GM23338 (cell line): ENCODE results near the gene ABCA7. TPM values are rescaled to one million over a fixed set of nuclear protein-coding genes. Genes with fewer than 3 reads are reported as not detected.

Source experiments
- ATAC-seq: fragments of 200-7000 bp; cut with Tn5 transposase; 3 replicates; pipeline ENCODE4 v1.9.1; 2020
- DNase-seq: peaks from one replicate; pipeline ENCODE4 v3.0.0-alpha.2; 2015; ENCODE audit warnings: low spot score
- H2AFZ ChIP-seq: fragments of 200-600 bp; sonication (generic); 2 replicates; pipeline ENCODE4 v1.8.0; 2016; ENCODE audit warnings: antibody characterized with exemption, mild to moderate bottlenecking, moderate library complexity
- H3F3A ChIP-seq: fragments of 200-600 bp; sonication (generic); replicated peaks from 2 replicates; pipeline ENCODE4 v1.8.0; 2017; ENCODE audit warnings: antibody characterized with exemption, mixed run types, low read depth
- H3K27ac ChIP-seq: fragments of 200-600 bp; sonication (generic); 2 replicates; pipeline ENCODE4 v1.6.1; 2016; ENCODE audit warnings: low read depth
- H3K27me3 ChIP-seq: fragments of 200-600 bp; sonication (generic); 2 replicates; pipeline ENCODE4 v1.8.0; 2016; ENCODE audit warnings: mild to moderate bottlenecking, mixed run types, moderate library complexity; ENCODE audit not compliant: insufficient read depth
- H3K36me3 ChIP-seq: fragments of 200-600 bp; sonication (generic); 2 replicates; pipeline ENCODE4 v1.8.0; 2016; ENCODE audit warnings: mild to moderate bottlenecking; ENCODE audit not compliant: insufficient read depth
- H3K4me1 ChIP-seq: fragments of 200-600 bp; sonication (generic); 2 replicates; pipeline ENCODE4 v1.8.0; 2016; ENCODE audit warnings: mild to moderate bottlenecking, moderate library complexity; ENCODE audit not compliant: insufficient read depth
- H3K4me2 ChIP-seq: fragments of 200-600 bp; sonication (generic); 2 replicates; pipeline ENCODE4 v1.7.1; 2017; ENCODE audit warnings: mixed run types
- H3K4me3 ChIP-seq: fragments of 200-600 bp; sonication (generic); 2 replicates; pipeline ENCODE4 v1.6.1; 2016; ENCODE audit warnings: mixed run types
- H3K79me2 ChIP-seq: fragments of 200-600 bp; sonication (generic); replicated peaks from 2 replicates; pipeline ENCODE4 v1.8.0; 2017; ENCODE audit warnings: mild to moderate bottlenecking; ENCODE audit not compliant: insufficient read depth
- H3K9me2 ChIP-seq: fragments of 200-600 bp; sonication (generic); 2 replicates; pipeline ENCODE4 v1.8.0; 2017; ENCODE audit not compliant: insufficient read depth
- H4K20me1 ChIP-seq: fragments of 200-600 bp; sonication (generic); replicated peaks from 2 replicates; pipeline ENCODE4 v1.8.0; 2017; ENCODE audit warnings: mild to moderate bottlenecking; ENCODE audit not compliant: insufficient read depth
- H3K27ac Mint-ChIP-seq: 2 replicates; pipeline ENCODE4 v1.8.0; 2020; ENCODE audit warnings: inconsistent platforms, mild to moderate bottlenecking, moderate library complexity, mixed read lengths
- H3K27me3 Mint-ChIP-seq: 3 replicates; pipeline ENCODE4 v1.8.0; 2022; ENCODE audit warnings: low read depth, mild to moderate bottlenecking, moderate library complexity, mixed read lengths, inconsistent platforms; ENCODE audit not compliant: insufficient read depth, poor library complexity
- H3K36me3 Mint-ChIP-seq: 3 replicates; pipeline ENCODE4 v1.8.0; 2021; ENCODE audit warnings: low read depth, mild to moderate bottlenecking, inconsistent platforms, moderate library complexity, mixed read lengths
- H3K4me1 Mint-ChIP-seq: 3 replicates; pipeline ENCODE4 v1.8.0; 2020; ENCODE audit warnings: mild to moderate bottlenecking, inconsistent platforms, mixed read lengths
- H3K4me3 Mint-ChIP-seq: 3 replicates; pipeline ENCODE4 v1.8.0; 2021; ENCODE audit warnings: moderate library complexity, mild to moderate bottlenecking, inconsistent platforms, mixed read lengths
- H3K9me3 Mint-ChIP-seq: 3 replicates; pipeline ENCODE4 v1.8.0; 2020; ENCODE audit warnings: moderate library complexity, mild to moderate bottlenecking, inconsistent platforms, mixed read lengths
- CREB1 ChIP-seq: fragments of 250-450 bp; sonication (Bioruptor Pico); IDR thresholded peaks from 2 replicates; pipeline ENCODE4 v1.5.0; 2020; ENCODE audit warnings: low read depth, mild to moderate bottlenecking, moderate library complexity
- CTCF ChIP-seq, 2 experiments: fragments of 200-600 bp in 1 of 2; sonication (generic) in 1 of 2; conservative IDR thresholded peaks; 2 replicates each; pipeline versions ENCODE4 v1.5.1 to v1.6.1; 2016 to 2017; ENCODE audit warnings: antibody characterized with exemption in 2 of 2, low read depth in 2 of 2, mild to moderate bottlenecking in 2 of 2, moderate library complexity in 1 of 2
- ETS1 ChIP-seq: IDR thresholded peaks from 2 replicates; pipeline ENCODE4 v1.6.1; 2016; ENCODE audit warnings: antibody characterized with exemption
- EZH2 ChIP-seq: fragments of 200-600 bp; sonication (generic); IDR thresholded peaks from one replicate; pipeline ENCODE4 v1.8.0; 2017; ENCODE audit warnings: antibody characterized with exemption, mild to moderate bottlenecking, low read depth; ENCODE audit not compliant: unreplicated experiment
- EZH2phosphoT487 ChIP-seq: fragments of 200-600 bp; sonication (generic); IDR thresholded peaks from one replicate; pipeline ENCODE4 v1.8.1; 2018; ENCODE audit warnings: antibody characterized with exemption; ENCODE audit not compliant: unreplicated experiment
- JUNB ChIP-seq: IDR thresholded peaks from one replicate; pipeline ENCODE4 v1.6.1; 2016; ENCODE audit warnings: antibody characterized with exemption; ENCODE audit not compliant: unreplicated experiment
- NANOG ChIP-seq: IDR thresholded peaks from 2 replicates; pipeline ENCODE4 v1.6.1; 2016; ENCODE audit warnings: antibody characterized with exemption, borderline replicate concordance
- POLR2AphosphoS5 ChIP-seq: IDR thresholded peaks from 2 replicates; pipeline ENCODE4 v1.6.1; 2016; ENCODE audit warnings: antibody characterized with exemption, low read depth
- REST ChIP-seq: IDR thresholded peaks from one replicate; pipeline ENCODE4 v1.6.1; 2018; ENCODE audit warnings: antibody characterized with exemption; ENCODE audit not compliant: unreplicated experiment
- STAT1 ChIP-seq: IDR thresholded peaks from one replicate; pipeline ENCODE4 v1.6.1; 2016; ENCODE audit warnings: antibody characterized with exemption; ENCODE audit not compliant: unreplicated experiment
- ZNF114 ChIP-seq: fragments of 250-450 bp; sonication (Bioruptor Pico); IDR thresholded peaks from 2 replicates; pipeline ENCODE4 v1.5.0; 2020; ENCODE audit warnings: mild to moderate bottlenecking, moderate library complexity
- ZNF331 ChIP-seq: fragments of 250-450 bp; sonication (Bioruptor Pico); IDR thresholded peaks from 2 replicates; pipeline ENCODE4 v1.5.0; 2020; ENCODE audit warnings: low read depth, mild to moderate bottlenecking, moderate library complexity
- ZNF462 ChIP-seq: fragments of 250-450 bp; sonication (Bioruptor Pico); IDR thresholded peaks from 2 replicates; pipeline ENCODE4 v1.5.0; 2020; ENCODE audit warnings: mild to moderate bottlenecking, moderate library complexity
- polyA plus RNA-seq: library from polyadenylated mRNA; unstranded; fragments of >200 nt; fragmentation: Nextera tagmentation; extraction: Ambion mirVana; gene quantifications from 2 replicates; pipeline ENCODE4 v1.2.1, GENCODE V29; 2016
- total RNA-seq: library from RNA; depleted of rRNA; stranded (reverse); fragments of >200 nt; shearing (Covaris generic); gene quantifications from 2 replicates; pipeline ENCODE4 v1.2.3, GENCODE V29; 2014

ABCA7 gene
- total and polyA plus RNA-seq, 2 experiments from 2014 or later: 22.2 to 27.4 TPM

GRCh38 chr19:991174-991931, 48.6 kb upstream of the ABCA7 start:
- Histone ChIP-seq H3K4me1 (no peaks in the 10 kb centered on the region), H4K20me1 (peaks cover 2% of the 10 kb centered on the region; the same call in 1 of the 2 replicates), H3K9me2 (no peaks in the 10 kb centered on the region), H3K4me2 (no peak overlapping the region), H3K79me2 (no peaks in the 10 kb centered on the region), H3K27me3 (no peaks in the 10 kb centered on the region), H3K4me3 (no peak overlapping the region), H3K27ac (no peak overlapping the region), H2AFZ (no peak overlapping the region), H3F3A (peaks cover 21% of the 10 kb centered on the region), H3K36me3 (peaks cover 5% of the 10 kb centered on the region; the same call in 1 of the 2 replicates)
- no peak overlapping the region for H3K4me3 Mint-ChIP-seq
- H3K9me3 Mint-ChIP-seq: no peaks in the 10 kb centered on the region
- no peak overlapping the region for H3K27ac Mint-ChIP-seq
- H3K4me1 Mint-ChIP-seq: 0 out of 3 replicates have a peak, but pooled peaks cover 3% of the 10 kb centered on the region
- ATAC-seq (peak; percentile 15), DNase-seq (peak; percentile 67)
- peaks cover 34% of the 10 kb centered on the region for H3K36me3 Mint-ChIP-seq
- peaks cover 12% of the 10 kb centered on the region for H3K27me3 Mint-ChIP-seq
- TF ChIP-seq ZNF331 (CRISPR knock-in tag) (no peak), EZH2 (no peak), POLR2AphosphoS5 (no peak), CTCF (conservative IDR thresholded peaks at IDR 0.05; ENCODE audit: low read depth in 2 of 2) (no peak), ETS1 (no peak), NANOG (no peak), EZH2phosphoT487 (no peak), ZNF462 (CRISPR knock-in tag) (no peak), CREB1 (CRISPR knock-in tag) (no peak), JUNB (no peak), REST (no peak), STAT1 (no peak), ZNF114 (no peak)
